HG03196 (cell line): Measurements from ENCODE around the gene MYH16.
A peak's percentile ranks its signal among the peaks of the same experiment; 100 is the strongest.
"Not testable (repeated sequence)": the region's sequence is repeated elsewhere in the genome, so short reads cannot be mapped to it uniquely, and the experiment has no call there.

Experiments
- ATAC-seq: cut with Tn5 transposase; IDR thresholded peaks from one replicate; pipeline ENCODE4 v1.9.1; 2021; ENCODE audit not compliant: unreplicated experiment

MYH16 gene

DNA sequence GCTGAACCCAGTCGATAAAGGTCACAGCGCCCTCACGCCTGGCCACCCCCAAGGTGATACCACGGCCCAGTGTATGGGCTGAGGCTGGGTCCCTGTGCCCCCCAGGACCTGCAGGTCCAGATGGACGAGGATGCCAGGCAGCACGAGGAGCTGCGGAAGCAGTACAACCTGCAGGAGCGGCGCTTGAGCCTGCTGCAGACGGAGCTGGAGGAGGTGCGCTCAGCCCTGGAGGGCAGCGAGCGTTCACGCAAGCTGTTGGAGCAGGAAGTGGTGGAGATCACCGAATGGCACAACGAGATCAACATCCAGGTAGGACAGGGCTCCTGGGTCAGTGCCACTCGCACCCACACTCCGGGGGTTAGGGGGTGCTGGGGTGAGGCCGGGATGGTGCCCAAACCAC is 28.9 kb downstream of the MYH16 start:
- ATAC-seq, result no peak

DNA sequence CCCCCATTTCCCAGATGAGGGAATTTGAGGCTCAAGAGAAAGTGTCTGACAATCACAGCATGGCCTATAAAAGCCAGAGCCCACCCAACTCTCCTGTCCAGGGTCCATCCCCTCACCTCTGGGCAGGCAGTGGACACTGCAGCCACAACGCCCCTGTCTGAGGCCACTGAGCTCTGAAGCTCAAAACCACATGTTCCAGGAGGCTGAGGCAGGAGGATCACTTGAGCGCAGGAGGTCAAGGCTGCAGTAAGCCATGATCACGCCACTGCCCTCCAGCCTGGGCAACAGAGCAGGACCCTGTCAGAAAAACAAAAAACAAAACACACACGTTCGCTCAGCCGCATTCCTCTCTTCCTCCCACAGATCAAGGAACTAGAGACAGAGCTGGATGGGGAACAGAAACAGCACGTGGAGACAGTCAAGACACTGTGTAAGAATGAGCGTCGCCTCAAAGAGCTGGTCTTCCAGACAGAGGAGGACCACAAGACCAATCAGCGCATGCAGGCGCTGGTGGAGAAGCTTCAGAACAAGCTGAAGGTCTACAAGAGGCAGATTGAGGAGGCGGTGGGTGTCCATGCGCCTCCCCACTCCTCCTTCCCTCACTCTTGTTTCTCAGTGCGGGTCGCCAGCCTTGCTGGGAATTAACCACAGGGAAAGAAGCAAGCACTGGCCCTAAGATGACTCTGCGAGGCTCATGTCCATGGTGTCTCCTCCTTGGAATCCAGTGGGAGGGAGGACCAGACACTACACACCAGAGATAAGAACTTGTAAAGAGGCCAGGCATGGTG is 33.0 kb downstream of the MYH16 start:
- no peak for ATAC-seq

DNA sequence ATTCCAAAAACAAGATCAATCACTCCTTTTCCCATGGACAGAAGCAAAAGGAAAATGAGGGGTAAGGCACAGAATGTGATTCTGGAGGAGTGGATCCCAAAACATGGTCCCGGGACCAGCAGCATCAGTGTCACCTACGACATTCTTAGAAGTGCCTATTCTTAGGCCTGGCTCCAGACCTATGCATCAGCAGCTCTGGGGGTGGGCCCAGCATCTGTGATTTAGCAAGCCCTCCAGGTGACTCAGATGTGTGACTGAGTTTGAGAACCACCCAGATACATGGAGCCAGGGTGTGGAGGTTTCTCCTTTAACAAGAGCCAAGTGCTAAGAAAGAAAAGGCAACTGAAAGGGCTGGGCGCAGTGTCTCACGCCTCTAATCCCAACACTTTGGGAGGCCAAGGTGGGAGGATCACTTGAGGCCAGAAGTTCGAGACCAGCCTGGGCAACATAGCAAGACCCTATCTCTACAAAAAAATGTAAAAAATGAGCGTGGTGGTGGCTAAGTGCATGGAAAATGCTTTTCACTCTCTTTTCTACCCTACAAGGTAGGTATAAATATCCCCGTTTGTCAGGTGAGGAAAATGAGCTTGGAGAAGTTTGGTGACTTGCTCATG is 35.9 kb downstream of the MYH16 start:
- no peak for ATAC-seq

DNA sequence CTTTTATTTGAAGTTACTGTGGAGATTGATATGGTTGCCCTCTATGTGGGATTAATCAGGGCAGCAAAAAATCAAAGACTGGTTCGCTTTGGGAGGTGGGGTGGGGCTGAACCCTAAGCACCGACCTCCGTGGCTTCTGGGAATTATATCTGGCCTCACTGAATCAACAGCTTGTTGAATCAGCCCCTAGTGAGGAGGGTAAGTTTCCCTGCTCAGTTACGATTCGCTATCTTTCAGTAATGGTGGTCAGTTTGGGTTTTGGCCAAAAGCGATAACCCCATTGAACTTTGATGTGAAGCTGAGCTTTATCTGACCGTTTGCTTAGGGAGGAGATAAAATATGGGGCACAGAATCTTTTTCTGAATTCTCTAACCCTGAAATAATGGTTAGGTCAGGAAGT is 36.5 kb downstream of the MYH16 start:
- ATAC-seq, result no peak

DNA sequence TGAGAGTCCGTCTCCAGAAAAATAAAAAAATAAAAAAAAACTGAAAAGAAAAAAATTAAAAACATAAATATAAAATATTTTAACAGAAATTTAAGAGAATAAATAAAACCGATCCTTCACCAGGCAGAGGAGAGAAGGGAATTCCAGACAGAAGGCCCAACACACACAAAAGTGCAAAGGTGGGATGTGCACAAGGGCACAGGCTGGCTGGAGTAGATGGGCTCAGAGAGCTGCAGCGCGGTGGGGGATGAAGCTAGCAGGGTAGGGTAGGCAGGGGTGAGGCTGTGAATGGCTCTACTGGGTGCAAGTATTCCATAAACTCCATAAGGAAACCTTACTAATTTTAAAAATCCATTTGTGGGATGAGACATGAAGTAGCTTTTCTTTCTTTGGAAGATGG is 37.4 kb downstream of the MYH16 start:
- ATAC-seq, result no peak

DNA sequence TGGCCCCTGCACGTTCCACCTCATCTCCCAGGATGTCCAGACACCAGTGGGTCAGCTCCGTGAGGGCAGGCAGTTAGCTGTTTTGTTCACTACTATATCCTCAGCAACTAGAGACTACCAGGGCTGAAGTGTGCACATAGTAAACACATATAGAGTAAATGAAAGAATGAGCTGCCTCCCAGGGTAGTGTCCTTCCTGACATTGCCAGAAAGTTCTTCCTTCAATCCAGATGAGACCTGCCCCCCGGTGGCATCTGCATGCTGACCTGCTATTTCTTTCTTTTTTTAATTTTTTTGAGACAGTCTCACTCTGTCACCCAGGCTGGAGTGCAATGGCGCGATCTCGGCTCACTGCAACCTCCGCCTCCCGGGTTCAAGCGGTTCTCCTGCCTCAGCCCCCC is 39.1 kb downstream of the MYH16 start:
- no peak for ATAC-seq

DNA sequence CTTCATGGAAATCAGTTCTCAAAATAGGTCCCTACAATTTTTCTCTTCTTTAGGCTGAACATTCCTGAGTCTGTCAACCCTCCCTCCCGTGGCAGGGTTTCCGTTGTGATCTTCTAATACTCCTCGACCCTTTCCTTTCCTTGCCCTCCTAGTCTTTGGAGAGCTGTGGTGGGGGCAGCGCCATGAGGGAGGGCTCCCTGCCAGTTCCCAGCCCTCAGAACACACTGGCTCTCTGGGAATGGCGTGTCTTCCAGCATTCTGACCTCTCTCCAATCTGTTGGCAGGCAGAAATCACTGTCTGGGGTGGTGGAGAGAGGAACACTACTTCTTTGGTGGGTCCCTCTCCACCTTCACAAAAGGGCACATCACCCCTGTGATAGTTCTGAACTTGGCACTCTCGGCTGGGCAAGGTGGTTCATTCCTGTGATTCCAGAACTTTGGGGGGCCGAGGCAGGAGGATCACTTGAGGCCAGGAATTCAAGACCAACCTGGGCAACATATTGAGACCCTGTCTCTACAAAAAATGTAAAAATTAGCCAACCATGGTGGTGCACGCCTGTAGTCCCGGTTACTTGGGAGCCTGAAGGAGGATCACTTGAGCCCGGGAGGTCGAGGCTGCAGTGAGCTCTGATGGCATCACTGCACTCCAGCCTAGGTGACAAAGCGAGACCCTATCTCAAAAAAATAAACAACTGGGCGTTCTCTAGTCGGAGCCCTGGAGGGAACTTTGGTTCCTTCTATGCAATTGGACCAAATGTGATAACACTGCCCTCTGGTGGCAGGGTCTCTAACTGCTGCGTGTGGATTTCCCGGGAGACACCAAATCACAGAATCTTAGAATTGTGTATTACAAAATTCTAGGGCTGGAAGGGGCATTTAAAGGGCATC is 39.9 kb downstream of the MYH16 start:
- ATAC-seq, result no peak

DNA sequence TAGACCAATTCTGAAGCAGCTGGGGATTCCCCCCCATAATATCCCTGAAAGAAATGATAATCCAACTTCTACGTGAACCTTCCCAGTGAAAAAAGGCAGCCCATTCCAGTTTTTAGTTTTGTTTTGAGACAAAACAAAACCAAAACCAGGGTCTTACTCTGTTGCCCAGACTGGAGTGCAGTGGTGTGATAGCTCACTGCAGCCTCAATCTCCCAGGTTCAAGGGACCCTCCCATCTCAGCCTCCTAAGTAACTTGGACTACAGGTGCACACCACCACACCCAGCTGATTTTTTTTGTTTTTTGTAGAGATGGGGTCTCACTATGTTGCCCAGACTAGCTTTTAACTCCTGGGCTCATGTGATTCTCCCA is 40.5 kb downstream of the MYH16 start:
- ATAC-seq, result no peak

DNA sequence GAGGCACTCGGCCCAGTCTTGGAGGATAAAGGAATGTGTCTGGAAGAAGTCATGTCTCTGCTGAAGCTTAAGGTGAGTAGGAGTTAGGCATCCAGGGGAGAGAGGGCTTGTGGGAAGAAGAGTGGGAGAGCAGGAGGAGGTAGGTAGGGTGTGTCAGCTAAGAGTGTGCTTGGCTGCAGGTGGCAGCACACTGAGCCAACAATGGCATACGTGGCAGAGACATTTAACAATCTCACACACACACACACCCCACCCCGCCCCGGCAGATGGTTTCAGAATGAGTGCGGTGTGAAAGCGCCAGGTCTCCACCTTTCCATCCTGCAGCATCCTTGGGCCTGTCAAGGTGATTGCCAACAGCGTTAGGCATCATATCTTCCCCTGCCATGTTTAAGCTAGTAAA is 41.9 kb downstream of the MYH16 start:
- ATAC-seq, result no peak

DNA sequence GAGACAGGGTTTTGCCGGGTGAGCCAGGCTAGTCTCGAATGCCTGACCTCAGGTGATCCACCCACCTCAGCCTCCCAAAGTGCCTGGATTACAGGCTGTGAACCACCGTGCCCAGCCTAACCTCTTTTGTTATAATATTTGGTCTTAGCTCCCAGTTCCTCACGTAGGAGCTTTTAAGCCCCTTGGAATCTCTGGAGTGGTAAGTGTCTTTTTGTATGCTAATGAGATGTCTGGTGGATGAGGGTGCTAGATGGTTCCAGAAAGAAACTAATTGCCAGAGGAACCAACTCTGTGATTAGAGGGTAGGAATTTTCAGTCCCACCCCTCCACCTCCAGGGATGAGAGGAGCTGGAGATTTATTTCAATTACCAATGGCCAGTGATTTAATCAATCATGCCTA is 47.7 kb downstream of the MYH16 start:
- ATAC-seq, result no peak

DNA sequence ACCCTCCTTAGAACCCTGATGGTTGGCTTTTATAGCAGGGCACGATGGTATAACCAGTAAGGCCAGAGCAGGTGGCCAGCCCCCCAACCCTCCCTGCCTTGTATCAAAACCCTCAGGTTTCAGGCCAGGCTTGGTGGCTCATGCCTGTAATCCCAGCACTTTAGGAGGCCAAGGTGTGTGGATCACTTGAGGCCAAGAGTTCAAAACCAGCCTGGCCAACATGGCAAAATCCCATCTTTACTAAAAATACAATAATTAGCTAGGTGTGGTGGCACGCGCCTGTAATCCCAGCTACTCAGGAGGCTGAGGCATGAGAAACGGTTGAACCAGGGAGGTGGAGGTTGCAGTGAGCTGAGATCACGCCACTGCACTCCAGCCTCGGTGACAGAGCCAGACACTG is 50.0 kb downstream of the MYH16 start:
- not testable (repeated sequence) for ATAC-seq

DNA sequence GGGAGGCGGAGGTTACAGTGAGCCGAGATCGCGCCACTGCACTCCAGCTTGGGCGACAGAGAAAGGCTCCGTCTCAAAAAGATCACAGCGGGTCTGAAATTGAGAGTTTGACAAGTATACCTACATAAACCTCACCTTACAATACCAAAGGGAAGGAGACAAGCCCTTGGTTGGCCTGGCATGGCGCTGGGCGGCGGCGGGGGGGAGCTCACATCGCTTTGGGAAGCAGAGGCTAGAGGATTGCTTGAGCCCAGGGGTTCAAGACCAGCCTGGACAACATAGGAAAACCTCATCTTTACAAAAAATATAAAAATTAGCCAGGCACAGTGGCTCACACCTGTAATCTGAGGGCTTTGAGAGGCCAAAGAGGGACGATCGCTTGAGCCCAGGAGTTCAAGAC is 51.9 kb downstream of the MYH16 start:
- no peak for ATAC-seq

DNA sequence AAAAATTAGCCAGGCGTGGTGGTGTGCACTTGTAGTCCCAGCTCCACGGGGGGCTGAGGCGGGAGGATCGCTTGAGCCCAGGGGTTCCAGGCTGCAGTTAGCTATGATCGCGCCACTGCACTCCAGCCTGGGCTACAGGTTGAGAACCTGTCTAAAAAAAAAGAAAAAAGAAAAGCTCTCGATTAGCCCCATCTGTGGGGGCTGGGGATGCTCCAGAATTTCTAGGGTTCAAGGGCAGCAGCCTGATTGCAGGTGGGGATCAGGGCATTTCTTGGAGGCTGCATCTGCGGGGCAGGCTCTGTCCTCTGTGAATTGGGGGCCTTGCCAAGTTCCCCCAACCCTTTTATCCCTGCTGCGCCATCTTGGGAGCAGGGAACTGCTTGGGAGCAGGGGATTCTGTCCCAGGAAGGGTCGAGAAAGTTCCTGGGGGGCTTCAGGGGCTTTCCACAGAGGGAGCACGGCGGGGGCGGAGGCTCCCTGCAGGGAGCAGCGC is 52.4 kb downstream of the MYH16 start:
- ATAC-seq, result no peak

DNA sequence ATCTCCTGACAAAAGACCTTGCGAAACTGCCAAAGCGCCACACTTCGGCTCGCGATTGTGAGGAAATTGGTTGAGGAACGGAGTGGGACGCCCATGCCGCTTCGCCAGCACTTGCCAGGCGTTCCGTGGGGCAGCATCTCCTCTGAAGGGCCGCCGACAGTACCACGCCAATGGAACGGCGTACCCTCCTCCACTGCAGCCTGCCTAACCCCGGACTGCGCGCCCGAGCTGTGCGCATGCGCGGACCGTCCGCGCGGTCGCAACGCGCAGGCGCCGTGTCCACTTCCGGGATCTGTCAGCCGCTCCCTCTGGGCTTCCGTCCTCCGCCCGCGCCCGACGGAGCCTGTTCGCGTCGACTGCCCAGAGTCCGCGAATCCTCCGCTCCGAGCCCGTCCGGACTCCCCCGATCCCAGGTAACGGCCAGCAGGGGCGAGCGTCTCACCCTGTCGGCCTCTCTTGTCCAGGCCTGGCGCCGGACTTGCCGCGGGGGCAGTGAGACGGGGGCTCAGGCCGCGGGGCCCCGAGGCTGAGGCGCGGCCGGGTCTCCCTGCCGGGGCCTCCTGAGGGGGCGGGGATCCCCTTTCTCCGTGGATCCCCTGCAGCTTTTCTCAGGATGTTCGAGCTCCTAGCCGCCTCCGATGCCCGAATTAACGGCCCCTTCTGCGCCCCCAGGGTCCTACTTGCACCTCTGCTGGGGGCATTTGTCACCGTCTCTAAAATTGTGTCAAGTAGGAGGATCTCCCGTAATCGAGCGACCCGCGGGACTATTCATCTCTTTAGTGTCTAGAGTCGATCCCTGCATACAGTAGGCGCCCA is 53.2 kb downstream of the MYH16 start, which contains the start of gene ARPC1A:
ARPC1A (plus strand) TSS at position 307 of the 816 bp plus-strand sequence. CDS start 7,456 bp downstream, outside the sequence.
- peak; percentile 83 for ATAC-seq

DNA sequence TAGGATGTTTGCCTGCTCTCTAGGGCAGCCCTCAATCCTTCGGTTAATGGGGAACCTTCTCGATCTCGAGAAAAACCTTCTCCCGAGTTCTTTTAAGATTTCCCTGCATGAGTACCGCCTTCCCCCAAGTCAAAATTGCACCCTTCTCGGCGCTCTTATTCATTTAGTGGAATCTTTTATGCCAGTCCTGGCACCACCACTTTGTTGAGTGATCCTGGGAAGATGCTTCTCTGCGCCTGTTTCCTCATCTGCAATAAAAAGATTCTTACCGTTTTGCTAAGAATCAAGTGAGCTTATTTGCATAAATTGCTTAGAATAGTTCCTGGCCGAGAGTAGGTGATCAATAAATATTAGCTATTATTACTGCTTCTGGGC is 53.8 kb downstream of the MYH16 start:
- no peak for ATAC-seq

DNA sequence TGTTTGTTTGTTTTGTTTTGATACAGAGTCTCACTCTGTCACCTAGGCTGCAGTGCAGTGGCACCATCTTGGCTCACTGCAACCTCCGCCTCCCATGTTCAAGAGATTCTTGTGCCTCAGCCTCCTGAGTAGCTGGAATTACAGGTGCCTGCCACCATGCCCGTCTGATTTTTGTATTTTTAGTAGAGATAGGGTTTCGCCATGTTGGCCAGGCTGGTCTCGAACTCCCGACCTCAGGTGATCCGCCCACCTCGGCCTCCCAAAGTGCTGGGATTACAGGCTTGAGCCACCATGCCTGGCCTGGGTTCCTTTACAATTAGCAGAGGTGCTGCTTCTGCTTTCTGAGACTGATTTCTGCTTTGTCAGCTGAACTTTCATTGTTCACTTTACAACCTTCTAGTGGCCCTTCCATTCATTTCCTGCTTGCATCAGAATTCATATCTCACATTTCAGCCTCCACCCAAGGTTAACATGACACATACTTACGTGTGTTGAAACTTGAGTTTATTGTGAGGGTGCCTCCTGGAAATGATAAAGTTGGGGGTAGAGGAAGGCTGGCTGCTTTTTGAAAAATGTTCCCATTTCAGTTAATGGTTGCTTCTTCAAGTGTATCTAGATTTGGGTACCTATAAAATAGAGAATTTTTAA is 57.8 kb downstream of the MYH16 start:
- not testable (repeated sequence) for ATAC-seq

DNA sequence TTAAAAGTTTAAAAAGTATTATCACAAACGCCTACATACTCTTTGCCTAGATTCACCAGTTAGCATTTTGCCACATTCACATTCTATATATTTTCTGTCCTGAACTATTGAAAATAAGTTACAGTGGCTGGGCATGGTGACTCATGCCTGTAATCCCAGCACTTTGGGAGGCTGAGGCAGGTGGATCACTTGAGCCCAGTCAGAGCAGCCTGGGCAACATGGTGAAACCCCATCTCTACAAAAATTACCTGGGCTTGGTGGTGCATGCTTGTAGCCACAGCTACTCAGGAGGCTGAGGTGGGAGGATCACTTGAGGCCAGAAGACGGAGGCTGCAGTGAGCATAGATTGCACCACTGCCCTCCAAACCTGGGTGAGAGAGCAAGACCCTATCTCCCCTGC is 58.4 kb downstream of the MYH16 start:
- no peak for ATAC-seq

DNA sequence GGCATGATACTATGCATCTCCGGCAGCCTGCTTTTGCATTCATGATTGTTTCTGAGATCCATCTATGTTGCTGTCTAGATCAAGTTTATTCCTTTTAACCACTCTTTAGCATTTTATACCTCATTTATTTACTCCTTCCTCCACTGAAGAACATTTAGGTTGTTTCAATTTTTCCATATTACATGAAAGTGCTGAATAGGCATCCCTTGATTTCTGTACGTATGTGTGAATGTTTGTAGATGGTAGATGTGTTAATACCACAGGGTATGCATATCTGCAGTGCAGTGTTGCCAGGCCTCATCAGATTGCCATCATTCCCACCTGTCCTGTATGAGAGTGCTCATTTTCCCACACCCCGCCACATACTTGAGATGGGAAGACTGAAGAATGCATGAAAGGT is 67.0 kb downstream of the MYH16 start:
- ATAC-seq, result no peak

DNA sequence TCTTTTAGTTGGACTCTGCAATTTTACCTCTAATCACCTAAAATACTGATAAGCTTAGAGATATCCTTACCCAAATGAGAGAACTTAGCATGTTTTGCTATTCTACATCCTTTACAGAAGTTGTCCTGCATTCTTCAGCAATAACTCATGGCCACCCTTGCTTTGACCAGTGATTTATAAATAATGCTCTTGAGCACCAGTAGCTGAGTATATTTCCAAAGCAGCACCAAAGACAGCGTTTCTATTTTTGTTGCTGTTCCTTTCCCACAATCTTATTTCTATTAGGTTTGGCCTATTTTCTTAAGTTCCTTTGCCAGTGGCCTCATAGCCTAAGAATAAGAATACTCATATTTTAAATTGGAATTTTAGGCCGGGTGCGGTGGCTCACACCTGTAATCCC is 68.0 kb downstream of the MYH16 start:
- no peak for ATAC-seq

DNA sequence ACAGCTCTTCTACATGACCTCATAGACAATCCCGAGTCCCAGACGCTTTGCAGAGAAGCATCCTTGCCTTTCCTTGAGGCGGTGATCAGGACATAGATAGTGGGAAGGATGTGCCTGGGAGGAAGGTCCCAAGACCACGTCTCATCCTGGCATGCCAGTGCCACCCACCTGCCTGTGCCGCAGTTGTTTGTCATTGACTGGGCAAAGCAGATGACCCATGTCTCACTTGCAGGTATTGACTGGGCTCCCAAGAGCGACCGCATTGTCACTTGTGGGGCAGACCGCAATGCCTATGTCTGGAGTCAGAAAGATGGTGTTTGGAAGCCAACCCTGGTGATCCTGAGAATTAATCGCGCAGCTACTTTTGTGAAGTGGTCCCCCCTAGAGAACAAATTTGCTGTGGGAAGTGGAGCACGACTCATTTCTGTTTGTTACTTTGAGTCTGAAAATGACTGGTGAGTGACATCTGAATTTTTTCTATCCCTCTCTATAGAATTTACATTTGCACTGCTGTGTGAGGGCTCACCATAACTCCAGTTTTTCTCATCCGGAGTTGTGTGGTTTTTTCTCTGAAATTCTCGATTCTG is 71.5 kb downstream of the MYH16 start:
- no peak for ATAC-seq
